Sigmoid colon (tissue), 7 donors: ENCODE measurements around the gene EGR1. TPM values are rescaled to one million over a fixed set of nuclear protein-coding genes. Genes with fewer than 3 reads are reported as not detected.

Experiments used
- DNase-seq: peaks from one replicate; pipeline ENCODE4 v3.0.0-alpha.2; 2019
- H3K27ac ChIP-seq, 4 donors: fragments of 200-600 bp; sonication (generic); one replicate each; pipeline ENCODE4 v1.5.1; 2016 to 2019; ENCODE audit warnings: mild to moderate bottlenecking in 1 of 4
- H3K27me3 ChIP-seq, 3 donors: fragments of 200-600 bp; sonication (generic); one replicate each; pipeline ENCODE4 v1.5.1; 2019; ENCODE audit warnings: mild to moderate bottlenecking in 1 of 3
- H3K36me3 ChIP-seq, 4 donors: fragments of 200-600 bp; sonication (generic); one replicate each; pipeline ENCODE4 v1.5.1; 2016 to 2019
- H3K4me1 ChIP-seq, 4 donors: fragments of 200-600 bp; sonication (generic); one replicate each; pipeline ENCODE4 v1.5.1; 2017 to 2019
- H3K4me3 ChIP-seq, 4 donors: fragments of 200-600 bp; sonication (generic); one replicate each; pipeline ENCODE4 v1.5.1; 2017 to 2019; ENCODE audit warnings: mild to moderate bottlenecking in 2 of 4, moderate library complexity in 1 of 4
- H3K9me3 ChIP-seq, 4 donors: fragments of 200-600 bp in 3 of 4; sonication (generic) in 3 of 4; one replicate each; pipeline versions ENCODE4 v1.5.1 to v1.6.1; 2013 to 2019
- CTCF ChIP-seq, 4 experiments: fragments of 450-650 bp in 3 of 4; fragments of 200-600 bp in 1 of 4; IDR thresholded peaks; one replicate each; pipeline ENCODE4 v1.5.1; 2016 to 2019; ENCODE audit warnings: antibody characterized with exemption in 4 of 4, mild to moderate bottlenecking in 3 of 4, moderate library complexity in 2 of 4
- EP300 ChIP-seq, 4 donors: sonication (generic); formaldehyde crosslinking; IDR thresholded peaks; one replicate each; pipeline ENCODE4 v1.6.1; 2017; ENCODE audit warnings: antibody characterized with exemption in 4 of 4
- POLR2A ChIP-seq, 2 donors: fragments of 450-650 bp; IDR thresholded peaks; one replicate each; pipeline ENCODE4 v1.6.1; 2016; ENCODE audit warnings: antibody characterized with exemption in 2 of 2, mild to moderate bottlenecking in 2 of 2, moderate library complexity in 2 of 2
- POLR2AphosphoS5 ChIP-seq, 4 donors: sonication (generic); formaldehyde crosslinking; IDR thresholded peaks; one replicate each; pipeline ENCODE4 v1.6.1; 2017; ENCODE audit warnings: antibody characterized with exemption in 4 of 4
- WGBS, 2 donors: extraction: QIAGEN DNeasy Blood & Tissue Kit; methylation state at CpG; one replicate each; pipeline ENCODE4 v1.1.7; 2013; 5-methylcytosine and 5-hydroxymethylcytosine counted together
- intact Hi-C: fragments of 100-400 bp; cut with DNase I; formaldehyde crosslinking; loops from one replicate; pipeline ENCODE4 v1.15.1; 2023
- polyA plus RNA-seq, 3 donors: library from polyadenylated mRNA; stranded (reverse); fragments of 200-250 nt; gene quantifications; one replicate each; pipeline ENCODE4 v1.2.3, GENCODE V29; 2013
- total RNA-seq, 4 donors: library from RNA; depleted of rRNA; stranded (reverse); fragments of >200 nt; gene quantifications; one replicate each; pipeline ENCODE4 v1.1.0, GENCODE V29; 2016
- donor health status: healthy with polysubstance abuse.
- donor health status: Bipolar disorder and iron deficiency.
- donor health status: healthy.

EGR1 gene
- total and polyA plus RNA-seq, 7 donors: 17.6 to 146 (median 69.1) TPM

GRCh38 chr5:138491284-138491648, 26.0 kb downstream of the EGR1 start:
- Histone ChIP-seq H3K27ac (peak overlapping the region in 2 of 4 donors; percentile 50 to 75), H3K27me3 (peaks cover 0 to 21% (median 6%) of the 10 kb centered on the region in 3 donors), H3K36me3 (no peaks in the 10 kb centered on the region), H3K4me3 (peak overlapping the region; percentile 34 to 59 (median 58)), H3K9me3 (no peaks in the 10 kb centered on the region), H3K4me1 (peaks cover 0 to 21% (median 19%) of the 10 kb centered on the region in 4 donors)
- DNase-seq: no peak
- intact Hi-C loops: no loop called here
- no peak for TF ChIP-seq POLR2A (IDR thresholded peaks at IDR 0.05)
- TF ChIP-seq POLR2AphosphoS5 (IDR thresholded peaks at IDR 0.05): no peak
- TF ChIP-seq EP300 (IDR thresholded peaks at IDR 0.05): no peak
- no peak for TF ChIP-seq CTCF (IDR thresholded peaks at IDR 0.05)
- 18 to 52% methylated on average over 11 of the region's 11 CpGs for WGBS, 2 donors

GRCh38 chr5:138491669-138492559, 26.6 kb downstream of the EGR1 start:
- peak; percentile 5 to 64 (median 40) for TF ChIP-seq POLR2AphosphoS5 (IDR thresholded peaks at IDR 0.05)
- no peak for TF ChIP-seq CTCF (IDR thresholded peaks at IDR 0.05)
- Histone ChIP-seq H3K9me3 (no peaks in the 10 kb centered on the region), H3K4me1 (peaks cover 0 to 21% (median 19%) of the 10 kb centered on the region in 4 donors), H3K36me3 (no peaks in the 10 kb centered on the region), H3K4me3 (peak overlapping the region; percentile 47 to 59 (median 58)), H3K27ac (peak overlapping the region; percentile 74 to 80 (median 74)), H3K27me3 (peaks cover 0 to 21% (median 6%) of the 10 kb centered on the region in 3 donors)
- 1 to 3% methylated on average over 93 of the region's 93 CpGs for WGBS, 2 donors
- peak; percentile 97 for DNase-seq
- intact Hi-C loops: loop anchor here (1.0 kb wide), 1 partner anchor 28 kb away; no protein-coding TSS in a partner anchor

GRCh38 chr5:138492560-138493045, 27.3 kb downstream of the EGR1 start:
- Histone ChIP-seq H3K9me3 (no peaks in the 10 kb centered on the region), H3K36me3 (no peaks in the 10 kb centered on the region), H3K4me3 (peak overlapping the region; percentile 47 to 59 (median 58)), H3K4me1 (peaks cover 0 to 21% (median 19%) of the 10 kb centered on the region in 4 donors), H3K27me3 (peaks cover 0 to 21% (median 6%) of the 10 kb centered on the region in 3 donors), H3K27ac (peak overlapping the region; percentile 74 to 80 (median 74))
- intact Hi-C loops: loop anchor here (1.0 kb wide), 1 partner anchor 28 kb away; no protein-coding TSS in a partner anchor
- DNase-seq: no peak
- 22 to 49% methylated on average over 10 of the region's 10 CpGs for WGBS, 2 donors
- TF ChIP-seq POLR2AphosphoS5 (IDR thresholded peaks at IDR 0.05): no peak
- no peak for TF ChIP-seq CTCF (IDR thresholded peaks at IDR 0.05)
- TF ChIP-seq POLR2A (IDR thresholded peaks at IDR 0.05): no peak
- TF ChIP-seq EP300 (IDR thresholded peaks at IDR 0.05): no peak

- WGBS, 2 donors: 71 to 87% methylated on average over 7 of the region's 7 CpGs
Measured at GRCh38 chr5:138495351-138495750, 30.1 kb downstream of the EGR1 start.

More at GRCh38 chr5:138495351-138495750, 30.1 kb downstream of the EGR1 start:
- DNase-seq: no peak
- H3K27me3 ChIP-seq: peaks cover 0 to 6% (median 0%) of the 10 kb centered on the region in 3 donors
- no peaks in the 10 kb centered on the region for H3K9me3 ChIP-seq
- intact Hi-C loops: no loop called here
- peaks cover 0 to 21% (median 19%) of the 10 kb centered on the region in 4 donors for H3K4me1 ChIP-seq
- no peak overlapping the region for H3K4me3 ChIP-seq
- TF ChIP-seq CTCF (IDR thresholded peaks at IDR 0.05) (no peak), POLR2AphosphoS5 (IDR thresholded peaks at IDR 0.05) (no peak), EP300 (IDR thresholded peaks at IDR 0.05) (no peak), POLR2A (IDR thresholded peaks at IDR 0.05) (no peak)
- no peak overlapping the region for H3K27ac ChIP-seq
- no peaks in the 10 kb centered on the region for H3K36me3 ChIP-seq
